Stimulated activated CD4-positive, alpha-beta T cell treated with anti-CD3 and anti-CD28 coated beads, TNF-alpha, amount 100 ng/mL, for 48 hours (primary cell): ENCODE data around the gene ZNF485.
"Not testable (repeated sequence)": the region's sequence is repeated elsewhere in the genome, so short reads cannot be mapped to it uniquely, and the experiment has no call there.

Experiments
- DNase-seq, 3 donors: peaks; one replicate each; pipeline ENCODE4 v3.0.0-alpha.2; 2020; ENCODE audit warnings: low read depth in 3 of 3

The ZNF485 gene

DNA sequence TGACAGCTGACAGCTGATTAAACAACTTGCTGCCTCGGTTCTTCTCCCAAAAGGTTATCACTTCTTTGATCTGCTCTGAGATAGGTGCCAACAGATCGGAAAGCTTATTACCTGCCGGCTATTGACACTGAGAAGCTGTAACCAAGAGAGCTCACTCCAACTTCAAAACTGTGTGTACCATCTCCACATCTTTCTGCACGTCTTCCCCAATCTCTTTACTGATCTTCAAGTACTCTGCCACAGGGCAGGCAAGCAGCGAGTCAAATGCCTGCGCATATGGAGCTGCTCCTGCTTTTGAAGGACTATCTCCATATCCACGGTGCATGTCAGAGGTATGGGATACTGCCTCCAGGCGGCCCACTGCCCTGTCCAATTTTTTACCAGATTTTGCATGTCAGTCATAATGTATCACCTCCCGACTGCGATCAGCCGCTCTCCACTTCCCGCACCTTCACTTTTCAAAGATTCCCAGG is 352 bp upstream of the ZNF485 start:
- DNase-seq: no peak

DNA sequence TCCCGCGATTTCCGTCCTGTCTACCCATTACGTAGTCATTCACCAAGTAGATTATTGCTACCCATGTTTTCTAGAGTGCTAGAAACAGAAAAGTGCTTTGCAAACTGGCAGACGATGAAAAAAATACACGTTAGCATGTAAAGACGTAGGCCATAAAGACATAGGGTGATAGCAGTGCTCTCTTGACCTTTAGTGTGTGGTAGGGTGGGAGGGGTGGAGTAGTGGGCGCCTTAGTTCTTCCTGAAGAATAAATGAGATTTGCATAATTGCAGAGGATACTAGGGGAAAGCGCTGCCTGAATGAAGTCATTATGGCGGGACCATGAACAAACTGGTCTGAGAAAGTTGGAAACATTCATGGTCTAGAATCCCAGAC is 948 bp downstream of the ZNF485 start:
- no peak for DNase-seq

DNA sequence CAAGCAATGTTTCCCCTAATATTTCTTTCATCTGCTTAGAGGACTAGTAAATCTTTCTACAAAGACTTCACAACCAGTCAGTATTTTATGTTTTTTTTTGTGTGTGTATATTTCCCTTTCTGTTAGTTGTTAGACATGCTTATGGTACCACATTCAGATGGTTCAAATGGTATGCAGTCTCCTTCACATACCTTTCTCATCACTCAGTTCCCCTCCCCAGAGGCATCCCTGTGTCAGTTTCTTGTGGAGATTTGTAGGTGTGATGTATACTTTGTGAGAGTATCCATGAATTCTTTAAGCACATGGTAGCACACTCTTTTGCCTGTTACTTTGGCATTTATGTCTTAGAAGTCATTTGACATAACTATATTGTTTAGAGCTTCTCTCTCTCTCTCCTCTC is 4.4 kb downstream of the ZNF485 start:
- no peak for DNase-seq

GRCh38 chr10:43616697-43617370 is 10.6 kb downstream of the ZNF485 start:
- DNase-seq: no peak

- DNase-seq: no peak
These were observed 13.1 kb downstream of the ZNF485 start for GRCh38 chr10:43619368-43619767.

DNA sequence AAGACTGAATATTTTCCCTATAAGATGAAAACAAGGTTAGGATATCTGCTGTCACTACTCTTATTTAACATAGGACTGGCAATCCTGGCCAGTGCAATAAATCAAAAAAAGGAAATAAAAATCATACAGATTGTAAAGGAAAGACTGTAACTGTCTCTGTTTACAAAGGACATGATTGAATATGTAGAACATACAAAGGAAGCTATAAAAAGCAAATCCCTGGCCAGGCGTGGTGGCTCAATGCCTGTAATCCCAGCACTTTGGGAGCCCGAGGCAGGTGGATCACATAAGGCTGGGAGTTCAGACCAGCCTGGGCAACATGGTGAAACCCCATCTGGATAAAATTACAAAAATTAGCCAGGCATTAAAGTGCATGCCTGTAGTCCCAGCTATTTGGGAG is 15.8 kb downstream of the ZNF485 start:
- no peak for DNase-seq

DNA sequence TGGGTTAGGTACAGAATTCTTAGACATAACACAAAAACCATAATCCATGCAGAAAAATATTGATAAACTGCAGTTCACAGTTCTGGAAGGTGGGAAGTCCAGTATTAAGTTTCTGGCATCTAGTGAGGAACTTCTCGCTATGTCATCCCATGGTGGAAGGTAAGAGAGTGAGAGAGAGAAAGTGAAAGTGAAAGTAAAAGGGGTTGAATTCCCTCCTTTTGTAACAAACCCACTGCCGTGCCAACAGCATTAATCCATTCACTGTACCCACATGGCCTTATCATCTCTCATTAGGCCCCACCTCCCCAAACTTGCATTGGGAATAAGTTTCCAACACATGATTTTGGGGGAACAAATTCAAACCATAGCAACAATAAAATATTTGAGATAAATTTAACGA is 17.1 kb downstream of the ZNF485 start:
- no peak for DNase-seq

DNA sequence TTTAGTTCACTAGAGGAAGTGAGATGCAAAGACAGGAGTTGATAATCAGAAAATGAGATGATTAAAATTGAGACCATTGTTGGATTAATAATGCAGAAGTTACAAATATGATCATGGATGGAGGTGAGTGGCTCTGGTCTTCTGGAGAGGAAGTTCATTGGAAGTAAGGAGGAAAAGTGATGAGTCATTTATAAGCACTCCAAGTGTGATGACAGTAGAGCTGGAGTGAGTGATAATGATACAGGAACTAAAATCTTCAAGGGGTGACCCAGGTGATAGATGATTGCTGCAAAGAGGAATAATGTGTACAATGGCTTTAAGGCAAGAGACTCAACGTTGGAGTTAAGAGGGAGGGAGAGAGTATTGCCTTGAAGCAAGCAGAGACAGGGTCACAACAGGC is 21.7 kb downstream of the ZNF485 start:
- no peak for DNase-seq

DNA sequence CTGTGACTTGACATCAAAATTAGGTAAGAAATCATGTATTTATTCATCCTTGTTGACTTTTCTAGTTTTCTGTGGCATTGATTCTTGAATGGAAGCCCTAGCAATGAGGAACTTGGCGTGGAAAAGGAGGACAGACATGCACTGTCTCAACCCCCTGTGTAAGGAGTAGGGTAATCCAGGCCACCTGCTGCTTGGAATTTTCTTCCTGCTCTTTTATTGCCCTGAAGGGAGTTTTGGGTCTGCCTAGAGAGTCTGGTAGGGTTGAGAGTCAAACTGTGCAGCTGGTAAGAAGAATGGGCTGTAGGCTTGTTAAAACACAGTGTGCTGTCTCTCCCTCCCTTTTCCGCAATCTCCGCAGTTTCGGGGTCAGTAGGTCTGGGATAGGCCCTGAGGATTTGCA is 22.7 kb downstream of the ZNF485 start:
- no peak for DNase-seq

DNA sequence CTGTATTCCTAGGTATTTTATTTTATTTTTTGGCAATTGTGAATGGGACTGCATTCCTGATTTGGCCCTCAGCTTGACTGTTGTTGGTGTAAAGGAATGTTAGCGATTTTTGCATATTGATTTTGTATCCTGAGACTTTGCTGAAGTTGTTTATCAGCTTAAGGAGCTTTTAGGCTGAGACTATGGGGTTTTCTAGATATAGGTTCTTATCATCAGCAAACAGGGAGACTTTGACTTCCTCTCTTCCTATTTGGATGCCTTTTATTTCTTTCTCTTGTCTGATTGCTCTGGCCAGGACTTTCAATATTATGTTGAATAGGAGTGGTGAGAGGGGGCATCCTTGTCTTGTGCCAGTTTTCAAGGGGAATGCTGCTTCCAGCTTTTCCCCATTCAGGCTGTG is 29.6 kb downstream of the ZNF485 start:
- DNase-seq: not testable (repeated sequence)

GRCh38 chr10:43640603-43641002 is 34.4 kb downstream of the ZNF485 start:
- DNase-seq: no peak

- DNase-seq: no peak
These were observed 38.0 kb downstream of the ZNF485 start for GRCh38 chr10:43644252-43644651.

DNA sequence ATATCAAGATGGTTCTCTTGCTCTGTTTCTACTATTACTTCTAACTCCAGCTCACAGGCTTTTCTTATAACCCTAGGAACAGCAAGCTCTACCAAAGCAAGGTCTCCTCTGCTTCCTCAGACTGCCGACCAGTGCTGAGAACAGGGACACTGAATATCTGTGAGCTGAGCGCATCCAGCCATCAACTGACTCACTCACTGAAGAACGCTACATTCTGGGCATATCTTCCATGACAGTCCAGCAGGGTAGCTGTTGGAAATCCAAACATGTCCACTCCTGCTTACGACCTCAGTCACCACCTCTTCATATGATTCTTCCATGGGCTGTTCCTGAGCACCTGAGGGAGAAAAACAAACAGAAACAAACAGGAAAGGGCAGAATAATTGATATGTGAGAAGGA is 39.6 kb downstream of the ZNF485 start:
- no peak for DNase-seq

DNA sequence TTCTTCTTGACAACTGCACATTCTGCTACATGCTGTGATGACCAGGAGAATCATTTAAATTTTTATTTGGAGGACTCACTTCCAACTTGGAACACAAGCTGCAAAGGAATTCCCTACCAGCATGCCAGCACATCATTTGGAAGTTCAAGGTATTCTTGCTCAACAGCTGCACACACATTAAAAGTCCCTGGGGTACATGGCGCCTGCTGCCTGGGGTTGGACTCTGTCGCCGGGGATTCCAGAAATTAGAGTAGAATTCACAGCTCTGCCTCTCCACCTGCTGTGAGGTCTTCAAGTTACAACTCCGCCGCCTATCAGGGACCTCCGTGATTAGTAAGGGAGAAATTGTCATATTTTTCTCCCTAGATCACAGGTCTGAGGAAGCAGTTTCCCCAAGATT is 41.3 kb downstream of the ZNF485 start:
- no peak for DNase-seq

GRCh38 chr10:43648095-43648397 is 41.8 kb downstream of the ZNF485 start:
- no peak for DNase-seq

- peak; percentile 62 to 73 (median 65) for DNase-seq
These were observed 42.4 kb downstream of the ZNF485 start, which contains the start of gene ZNF32 for GRCh38 chr10:43648398-43649184. Gene ZNF32 (minus strand): TSS chr10:43648881. CDS start chr10:43646133, 2,748 bp downstream.

- DNase-seq: no peak
These were observed 42.9 kb downstream of the ZNF485 start for GRCh38 chr10:43649185-43649523.

DNA sequence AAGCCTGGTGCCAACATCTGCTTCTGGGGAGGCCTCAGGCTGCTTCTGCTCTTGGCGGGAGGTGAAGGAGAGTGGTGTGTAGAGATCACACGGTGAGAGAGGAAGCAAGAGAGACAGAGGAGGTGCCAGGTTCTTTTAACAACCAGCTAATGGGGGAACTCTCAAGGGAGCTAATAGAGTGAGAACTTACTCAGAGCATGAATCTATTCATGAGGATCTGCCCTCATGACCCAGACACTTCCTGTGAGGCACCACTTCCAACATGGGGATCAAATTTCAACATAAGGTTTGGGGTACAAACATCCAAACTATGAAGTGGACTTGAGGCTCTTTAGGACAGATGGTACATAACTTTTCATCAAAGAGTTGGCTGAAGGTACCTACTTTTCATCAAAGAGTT is 47.5 kb downstream of the ZNF485 start:
- DNase-seq: no peak

- DNase-seq: no peak
These were observed 49.1 kb downstream of the ZNF485 start for GRCh38 chr10:43655311-43655710.

GRCh38 chr10:43658227-43658626 is 52.0 kb downstream of the ZNF485 start:
- no peak for DNase-seq

- no peak for DNase-seq
These were observed 58.8 kb downstream of the ZNF485 start for GRCh38 chr10:43665054-43665453.

DNA sequence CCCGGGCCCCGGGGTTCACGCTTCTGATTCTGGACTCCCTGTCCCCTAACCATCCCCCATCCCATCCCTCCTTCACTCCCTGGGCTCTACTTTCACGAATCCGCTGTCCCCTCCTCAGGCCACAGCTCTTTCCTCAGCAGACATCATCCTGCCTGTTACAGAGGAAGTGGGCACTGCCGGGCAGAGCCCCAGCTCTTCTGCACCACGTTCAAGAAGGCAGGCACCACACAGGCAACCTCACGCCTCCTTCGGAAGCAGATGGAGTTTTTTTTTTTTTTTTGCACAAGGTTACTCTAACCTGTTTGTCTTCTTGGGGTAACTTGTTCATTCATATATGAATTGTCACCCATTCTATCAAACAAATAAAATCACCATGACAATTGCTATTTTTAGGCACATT is 60.3 kb downstream of the ZNF485 start:
- no peak for DNase-seq

GRCh38 chr10:43667317-43667731 is 61.1 kb downstream of the ZNF485 start:
- DNase-seq: no peak
